Sigmoid colon (tissue), 7 donors: Measurements from ENCODE around the gene CYP2W1. TPM values are rescaled to one million over a fixed set of nuclear protein-coding genes. Genes with fewer than 3 reads are reported as not detected.

ENCODE experiments used
- DNase-seq: peaks from one replicate; pipeline ENCODE4 v3.0.0-alpha.2; 2019
- H3K27ac ChIP-seq, 4 donors: fragments of 200-600 bp; sonication (generic); one replicate each; pipeline ENCODE4 v1.5.1; 2016 to 2019; ENCODE audit warnings: mild to moderate bottlenecking in 1 of 4
- H3K27me3 ChIP-seq, 3 donors: fragments of 200-600 bp; sonication (generic); one replicate each; pipeline ENCODE4 v1.5.1; 2019; ENCODE audit warnings: mild to moderate bottlenecking in 1 of 3
- H3K36me3 ChIP-seq, 4 donors: fragments of 200-600 bp; sonication (generic); one replicate each; pipeline ENCODE4 v1.5.1; 2016 to 2019
- H3K4me1 ChIP-seq, 4 donors: fragments of 200-600 bp; sonication (generic); one replicate each; pipeline ENCODE4 v1.5.1; 2017 to 2019
- H3K4me3 ChIP-seq, 4 donors: fragments of 200-600 bp; sonication (generic); one replicate each; pipeline ENCODE4 v1.5.1; 2017 to 2019; ENCODE audit warnings: mild to moderate bottlenecking in 2 of 4, moderate library complexity in 1 of 4
- H3K9me3 ChIP-seq, 4 donors: fragments of 200-600 bp in 3 of 4; sonication (generic) in 3 of 4; one replicate each; pipeline versions ENCODE4 v1.5.1 to v1.6.1; 2013 to 2019
- CTCF ChIP-seq, 4 experiments: fragments of 450-650 bp in 3 of 4; fragments of 200-600 bp in 1 of 4; IDR thresholded peaks; one replicate each; pipeline ENCODE4 v1.5.1; 2016 to 2019; ENCODE audit warnings: antibody characterized with exemption in 4 of 4, mild to moderate bottlenecking in 3 of 4, moderate library complexity in 2 of 4
- EP300 ChIP-seq, 4 donors: sonication (generic); formaldehyde crosslinking; IDR thresholded peaks; one replicate each; pipeline ENCODE4 v1.6.1; 2017; ENCODE audit warnings: antibody characterized with exemption in 4 of 4
- POLR2A ChIP-seq, 2 donors: fragments of 450-650 bp; IDR thresholded peaks; one replicate each; pipeline ENCODE4 v1.6.1; 2016; ENCODE audit warnings: antibody characterized with exemption in 2 of 2, mild to moderate bottlenecking in 2 of 2, moderate library complexity in 2 of 2
- POLR2AphosphoS5 ChIP-seq, 4 donors: sonication (generic); formaldehyde crosslinking; IDR thresholded peaks; one replicate each; pipeline ENCODE4 v1.6.1; 2017; ENCODE audit warnings: antibody characterized with exemption in 4 of 4
- WGBS, 2 donors: extraction: QIAGEN DNeasy Blood & Tissue Kit; methylation state at CpG; one replicate each; pipeline ENCODE4 v1.1.7; 2013; 5-methylcytosine and 5-hydroxymethylcytosine counted together
- intact Hi-C: fragments of 100-400 bp; cut with DNase I; formaldehyde crosslinking; loops from one replicate; pipeline ENCODE4 v1.15.1; 2023
- polyA plus RNA-seq, 3 donors: library from polyadenylated mRNA; stranded (reverse); fragments of 200-250 nt; gene quantifications; one replicate each; pipeline ENCODE4 v1.2.3, GENCODE V29; 2013
- total RNA-seq, 4 donors: library from RNA; depleted of rRNA; stranded (reverse); fragments of >200 nt; gene quantifications; one replicate each; pipeline ENCODE4 v1.1.0, GENCODE V29; 2016
- donor health status: healthy with polysubstance abuse.
- donor health status: Bipolar disorder and iron deficiency.
- donor health status: healthy.

CYP2W1 gene
- total and polyA plus RNA-seq, 7 donors: 0.83 to 3.8 TPM; not detected in 5

DNA sequence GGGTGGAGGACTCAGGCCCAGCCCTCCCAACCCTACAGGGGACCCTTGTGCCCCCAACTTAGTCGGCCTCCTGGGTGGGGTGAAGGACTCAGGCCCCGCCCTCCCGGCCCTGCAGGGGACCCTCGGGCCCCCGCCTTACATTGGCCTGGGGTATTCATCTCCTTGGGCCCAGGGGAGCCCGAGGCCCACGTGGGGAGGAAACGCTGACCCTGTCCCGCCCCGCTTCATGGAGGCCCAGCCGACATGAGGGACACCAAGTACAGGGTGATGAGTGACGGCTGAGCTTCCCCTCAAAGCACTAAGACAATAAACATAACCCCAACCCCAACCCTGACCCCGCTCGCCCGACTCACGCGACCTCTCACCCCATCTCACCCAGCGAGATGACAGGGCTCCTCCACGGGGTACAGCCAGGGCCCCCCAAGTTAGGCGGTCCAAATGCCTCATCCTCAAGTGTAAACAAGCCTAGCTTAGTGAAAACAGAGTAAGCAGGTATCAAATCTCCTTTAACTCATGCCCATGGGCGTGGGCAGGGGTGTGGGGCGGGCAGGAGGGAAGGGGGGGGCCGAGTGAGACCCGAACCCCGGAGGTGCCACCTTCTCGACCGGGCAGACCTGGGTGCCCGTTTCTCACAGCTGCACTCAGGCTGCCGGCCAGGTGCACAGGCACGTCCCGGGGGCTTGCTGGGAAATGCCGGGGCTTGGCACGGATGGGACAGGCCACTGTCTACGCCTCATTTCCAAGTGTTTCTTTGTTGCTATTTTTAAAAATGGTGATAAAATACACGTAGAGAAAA lies 8.2 kb downstream of the CYP2W1 start:
- 35 to 61% methylated on average over 35 of the region's 35 CpGs for WGBS, 2 donors
- Histone ChIP-seq H3K27me3 (peaks cover 18 to 36% (median 27%) of the 10 kb centered on the region in 3 donors), H3K36me3 (peaks cover 0 to 8% (median 0%) of the 10 kb centered on the region in 4 donors), H3K4me3 (no peak overlapping the region), H3K9me3 (no peaks in the 10 kb centered on the region), H3K4me1 (peaks cover 0 to 18% (median 7%) of the 10 kb centered on the region in 4 donors), H3K27ac (no peak overlapping the region)
- no peak for TF ChIP-seq EP300 (IDR thresholded peaks at IDR 0.05)
- TF ChIP-seq POLR2A (IDR thresholded peaks at IDR 0.05): no peak
- TF ChIP-seq CTCF (IDR thresholded peaks at IDR 0.05): no peak
- TF ChIP-seq POLR2AphosphoS5 (IDR thresholded peaks at IDR 0.05): no peak
- no peak for DNase-seq
- intact Hi-C loops: loop anchor here (5.0 kb wide), 2 partner anchors 36 to 186 kb away; no protein-coding TSS in a partner anchor

DNA sequence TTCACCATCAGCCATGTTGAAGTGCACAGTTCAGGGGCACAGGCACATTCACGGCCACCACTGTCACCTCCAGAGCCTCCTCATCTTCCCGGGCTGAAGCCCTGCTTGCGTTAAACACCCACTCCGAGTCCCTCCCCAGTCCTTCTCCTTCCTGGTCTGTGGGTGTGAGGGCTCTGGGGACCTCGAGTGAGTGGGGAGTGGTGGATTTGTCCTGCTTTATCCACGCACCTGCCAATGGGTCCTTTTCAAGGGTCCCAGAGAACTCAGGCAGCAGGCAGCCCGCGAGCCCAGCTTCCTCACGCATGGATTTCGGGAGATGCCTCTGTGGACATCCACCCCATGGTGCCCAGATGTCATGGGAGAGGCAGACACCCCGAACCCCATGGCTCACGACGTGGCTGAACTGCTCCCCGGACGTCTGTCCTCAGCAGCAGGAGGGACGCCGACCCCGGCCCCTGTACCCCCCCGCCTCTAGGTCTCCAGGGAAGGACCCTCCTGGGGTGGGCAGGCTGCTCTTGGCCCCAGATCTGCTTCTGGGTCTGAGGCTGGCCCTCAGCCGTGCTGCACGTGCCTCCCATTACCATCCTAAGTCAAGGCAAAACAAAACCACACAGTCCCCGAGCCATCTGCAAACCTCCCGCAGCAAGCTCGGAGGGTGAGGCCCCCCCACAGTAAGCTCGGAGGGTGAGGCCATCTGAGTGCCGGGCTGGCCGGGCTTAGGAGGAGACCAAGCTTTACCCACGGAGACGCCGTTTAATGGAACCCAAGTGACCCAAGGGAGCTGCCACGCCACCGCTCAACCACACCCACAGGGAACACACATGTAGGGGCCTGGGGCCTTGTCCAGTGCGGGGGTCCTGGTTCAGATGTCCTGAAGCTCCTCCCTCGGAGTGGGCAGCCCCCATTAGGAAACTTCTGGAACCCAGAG lies 9.0 kb downstream of the CYP2W1 start:
- peaks cover 0 to 16% (median 3%) of the 10 kb centered on the region in 4 donors for H3K36me3 ChIP-seq
- intact Hi-C loops: loop anchor here (5.0 kb wide), 2 partner anchors 35 to 185 kb away; no protein-coding TSS in a partner anchor
- no peaks in the 10 kb centered on the region for H3K9me3 ChIP-seq
- H3K4me3 ChIP-seq: no peak overlapping the region
- H3K27me3 ChIP-seq: peaks cover 17 to 27% (median 26%) of the 10 kb centered on the region in 3 donors
- H3K27ac ChIP-seq: no peak overlapping the region
- H3K4me1 ChIP-seq: peaks cover 0 to 18% (median 7%) of the 10 kb centered on the region in 4 donors
- no peak for DNase-seq
- 74 to 76% methylated on average over 34 of the region's 34 CpGs for WGBS, 2 donors
- TF ChIP-seq POLR2AphosphoS5 (IDR thresholded peaks at IDR 0.05): no peak
- no peak for TF ChIP-seq EP300 (IDR thresholded peaks at IDR 0.05)

DNA sequence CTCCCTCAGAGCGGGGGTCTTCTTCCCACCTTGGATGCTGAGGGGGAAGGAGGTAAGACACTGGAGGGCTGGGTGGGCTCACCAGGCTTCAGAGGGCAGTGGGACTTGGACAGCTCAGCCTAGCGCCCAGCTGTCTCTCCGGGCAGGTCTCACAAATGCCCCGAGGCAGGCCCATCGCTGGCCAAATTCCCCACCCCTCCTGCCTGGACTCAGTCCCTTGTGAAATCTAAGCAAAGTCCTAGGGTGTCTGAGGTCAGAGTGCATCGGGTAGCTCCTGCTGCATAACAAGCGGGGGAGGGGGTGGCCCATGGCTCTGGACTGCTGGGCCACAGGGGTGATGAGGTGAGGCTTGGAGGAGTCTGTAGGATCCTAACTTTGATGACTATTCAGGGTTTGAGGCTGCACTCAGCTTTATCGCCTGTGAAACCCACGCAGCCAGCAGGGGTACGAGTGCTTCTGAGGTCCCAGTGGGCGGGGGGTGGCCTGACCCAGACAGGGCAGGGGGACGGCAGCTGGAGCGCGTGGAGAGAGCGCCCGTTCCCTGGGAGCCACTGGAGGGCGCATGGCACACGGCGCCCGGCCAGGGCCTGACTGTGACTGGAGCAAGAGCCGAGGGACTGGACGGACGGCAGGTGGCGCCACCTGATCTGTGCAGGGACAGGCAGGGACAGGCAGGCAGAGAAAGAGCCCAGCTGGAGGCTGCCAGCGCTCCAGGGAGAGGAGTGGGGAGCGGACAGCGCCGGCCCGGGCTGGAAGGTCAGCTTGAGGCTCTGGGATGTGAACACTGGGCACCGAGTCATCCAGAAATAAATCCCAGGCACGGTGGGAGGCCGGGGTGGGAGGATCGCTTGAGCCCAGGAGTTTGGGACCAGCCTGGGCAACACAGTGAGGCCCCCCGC lies 10.0 kb downstream of the CYP2W1 start:
- Histone ChIP-seq H3K27me3 (peaks cover 10 to 17% (median 17%) of the 10 kb centered on the region in 3 donors), H3K36me3 (peaks cover 0 to 26% (median 3%) of the 10 kb centered on the region in 4 donors), H3K9me3 (no peaks in the 10 kb centered on the region), H3K4me1 (peaks cover 0 to 18% (median 7%) of the 10 kb centered on the region in 4 donors), H3K27ac (no peak overlapping the region), H3K4me3 (no peak overlapping the region)
- TF ChIP-seq POLR2A (IDR thresholded peaks at IDR 0.05): no peak
- TF ChIP-seq POLR2AphosphoS5 (IDR thresholded peaks at IDR 0.05): peak in 3 of 4 donors; percentile 36 to 67 (median 47)
- peak; percentile 100 for TF ChIP-seq CTCF (IDR thresholded peaks at IDR 0.05)
- 22 to 23% methylated on average over 34 of the region's 34 CpGs for WGBS, 2 donors
- intact Hi-C loops: loop anchor here (1.0 to 5.0 kb wide), 3 partner anchors 34 to 184 kb away; no protein-coding TSS in a partner anchor
- DNase-seq: peak; percentile 98

DNA sequence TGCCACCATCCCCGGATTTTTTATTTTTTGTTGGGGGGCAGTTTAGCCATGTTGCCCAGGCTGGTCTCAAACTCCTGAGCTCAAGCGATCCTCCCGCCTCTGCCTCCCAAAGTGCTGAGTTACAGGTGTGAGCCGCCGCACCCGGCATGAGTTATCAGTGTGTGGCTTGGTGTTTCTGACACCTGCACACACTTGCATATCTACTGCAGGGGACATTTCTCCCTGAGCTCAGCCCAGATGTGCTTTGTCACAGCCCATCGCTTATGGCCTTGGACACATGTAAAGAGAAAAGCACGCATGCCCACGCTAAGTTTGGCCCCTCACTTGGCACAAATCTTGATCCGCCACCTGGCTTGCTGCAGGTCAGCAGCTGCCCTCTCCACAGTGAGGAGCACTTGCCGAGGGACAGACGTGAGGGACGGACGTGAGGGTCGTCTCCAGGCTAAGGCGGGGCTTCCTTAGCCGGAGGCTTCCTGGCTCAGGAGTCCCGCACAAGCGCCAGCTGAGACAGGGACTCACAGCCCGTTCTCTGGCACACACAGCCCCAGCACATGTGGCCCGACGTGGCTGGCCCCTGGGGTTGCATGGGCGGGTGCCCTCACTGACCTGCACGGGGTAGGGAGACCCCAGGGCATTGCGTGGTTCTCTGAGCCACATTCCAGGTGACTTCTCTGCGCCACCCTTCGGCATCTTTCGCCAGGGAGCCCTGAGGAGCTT lies 11.8 kb downstream of the CYP2W1 start:
- Histone ChIP-seq H3K27me3 (no peaks in the 10 kb centered on the region), H3K36me3 (peaks cover 0 to 35% (median 4%) of the 10 kb centered on the region in 4 donors), H3K4me1 (peaks cover 0 to 12% (median 6%) of the 10 kb centered on the region in 4 donors), H3K27ac (no peak overlapping the region), H3K4me3 (no peak overlapping the region), H3K9me3 (no peaks in the 10 kb centered on the region)
- intact Hi-C loops: loop anchor here (5.0 kb wide), 2 partner anchors 33 to 183 kb away; no protein-coding TSS in a partner anchor
- no peak for DNase-seq
- 81 to 86% methylated on average over 28 of the region's 28 CpGs for WGBS, 2 donors
- TF ChIP-seq CTCF (IDR thresholded peaks at IDR 0.05) (no peak), EP300 (IDR thresholded peaks at IDR 0.05) (no peak), POLR2AphosphoS5 (IDR thresholded peaks at IDR 0.05) (no peak), POLR2A (IDR thresholded peaks at IDR 0.05) (no peak)
